ENCODE measurements around the gene HAUS7. TPM values are rescaled to one million over a fixed set of nuclear protein-coding genes. Genes with fewer than 3 reads are reported as not detected.
A peak's percentile ranks its signal among the peaks of the same experiment; 100 is the strongest.

Gene HAUS7
- total and polyA plus RNA-seq, 2 experiments from 2014 or later, result 24.5 to 28.3 TPM

DNA sequence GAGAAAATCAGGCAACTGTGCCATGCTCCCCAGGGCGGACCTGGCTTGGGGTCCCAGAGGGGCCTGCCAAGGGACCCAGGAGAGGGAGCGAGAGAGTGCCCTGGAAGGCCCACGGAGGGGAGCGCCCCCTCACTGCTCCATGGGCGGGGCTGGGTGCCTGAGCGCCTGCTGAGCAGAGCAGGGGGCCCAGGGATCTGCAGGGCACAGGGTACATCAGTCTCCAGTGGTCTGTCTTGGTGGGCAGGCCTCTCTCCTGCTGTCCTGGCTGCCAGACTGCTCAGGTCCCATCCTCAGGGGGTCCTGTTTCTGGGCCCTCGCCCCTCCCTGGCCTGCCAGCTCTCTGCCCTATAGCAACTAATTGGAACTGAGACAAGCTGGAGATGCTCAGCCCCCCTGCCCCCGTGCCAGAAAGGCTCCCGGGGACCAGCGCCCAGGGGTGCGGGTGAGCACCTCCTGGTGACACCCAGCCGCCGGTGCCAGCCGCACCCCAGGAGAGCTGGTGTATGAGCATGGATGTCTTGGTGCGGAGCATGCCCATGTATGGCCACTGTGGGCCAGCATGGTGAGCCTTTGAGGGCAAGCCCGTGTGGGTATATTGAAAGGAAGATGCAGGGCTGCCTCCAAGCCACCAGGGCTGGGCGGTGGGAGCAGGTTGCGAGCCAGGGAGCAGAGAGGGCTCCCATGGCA lies 25.7 kb upstream of the HAUS7 start:
- Histone ChIP-seq H3F3A (ENCODE audit: insufficient read depth) (no peaks in the 10 kb centered on the region), H3K4me1 (ENCODE audit: insufficient read depth) (0 out of 2 replicates have a peak, but pooled peaks cover 5% of the 10 kb centered on the region), H3K9me3 (ENCODE audit: low read depth) (no peaks in the 10 kb centered on the region), H3K9ac (peak overlapping the region; percentile 82), H3K4me3 (peak overlapping the region; percentile 87), H3K27ac (peak overlapping the region; percentile 53), H3K27me3 (replicated peaks; ENCODE audit: insufficient read depth) (no peaks in the 10 kb centered on the region), H4K20me1 (ENCODE audit: insufficient read depth) (no peaks in the 10 kb centered on the region; the same call in 1 of the 2 replicates), H3K9me2 (ENCODE audit: insufficient read depth) (no peaks in the 10 kb centered on the region), H3K4me2 (ENCODE audit: unreplicated experiment) (peak overlapping the region; percentile 80), H2AFZ (0 out of 2 replicates have a peak overlapping the region, but pooled peaks have one; percentile 54), H3K79me2 (ENCODE audit: insufficient read depth) (peaks cover 41% of the 10 kb centered on the region), H3K36me3 (ENCODE audit: low read depth) (no peaks in the 10 kb centered on the region)
- in situ Hi-C loops (cut with MboI), result no loop called here
- WGBS, 2 experiments (ENCODE audit: low coverage in 1 of 2, low lambda C conversion rate in 2 of 2, missing lambda C conversion rate in 2 of 2), result 2 to 40% methylated on average over 1 to 7 of the region's 18 CpGs
- TF ChIP-seq EZH2 (IDR thresholded peaks at IDR 0.05; ENCODE audit: insufficient read depth, poor library complexity, severe bottlenecking), result no peak
- peak; percentile 45 for DNase-seq

- peak overlapping the region; percentile 53 for H3K27ac ChIP-seq
- H3K4me3 ChIP-seq, result peak overlapping the region; percentile 87
- peak overlapping the region; percentile 54 for H2AFZ ChIP-seq
Measured at GRCh38 chrX:153495362-153495751, 25.0 kb upstream of the HAUS7 start.

GRCh38 chrX:153494541-153495361 lies 24.4 kb upstream of the HAUS7 start, which contains the start of gene BGN:
BGN (plus strand) TSS chrX:153494980; CDS start chrX:153504632, 9,652 bp downstream.
- TF ChIP-seq EZH2 (IDR thresholded peaks at IDR 0.05; ENCODE audit: insufficient read depth, poor library complexity, severe bottlenecking) (no peak), EZH2phosphoT487 (IDR thresholded peaks at IDR 0.05; ENCODE audit: insufficient read depth, low read depth) (no peak)
- Histone ChIP-seq H3K4me3 (peak within 1 kb of the TSS; percentile 87), H3K79me2 (ENCODE audit: insufficient read depth) (peaks cover 30% of the 10 kb centered on the region), H4K20me1 (ENCODE audit: insufficient read depth) (no peaks in the 10 kb centered on the region), H3K4me1 (ENCODE audit: insufficient read depth) (0 out of 2 replicates have a peak, but pooled peaks cover 4% of the 10 kb centered on the region), H3K27me3 (replicated peaks; ENCODE audit: insufficient read depth) (no peaks in the 10 kb centered on the region), H3K4me2 (ENCODE audit: unreplicated experiment) (peak within 1 kb of the TSS; percentile 80), H2AFZ (peak within 1 kb of the TSS; percentile 54), H3K36me3 (ENCODE audit: low read depth) (no peaks in the 10 kb centered on the region), H3K9me3 (ENCODE audit: low read depth) (no peaks in the 10 kb centered on the region), H3K27ac (peak within 1 kb of the TSS; percentile 53), H3K9me2 (ENCODE audit: insufficient read depth) (no peaks in the 10 kb centered on the region), H3K9ac (peak within 1 kb of the TSS; percentile 82), H3F3A (ENCODE audit: insufficient read depth) (no peaks in the 10 kb centered on the region)
- 0 to 1% methylated on average over 12 to 32 of the region's 41 CpGs for WGBS, 2 experiments (ENCODE audit: low coverage in 1 of 2, low lambda C conversion rate in 2 of 2, missing lambda C conversion rate in 2 of 2)
- in situ Hi-C loops (cut with MboI), result no loop called here
- DNase-seq, result peak; percentile 71

More at GRCh38 chrX:153495362-153495751, 25.0 kb upstream of the HAUS7 start:
- no peaks in the 10 kb centered on the region for H3K9me2 ChIP-seq (ENCODE audit: insufficient read depth)
- DNase-seq, result peak; percentile 70
- H3K79me2 ChIP-seq (ENCODE audit: insufficient read depth), result peaks cover 35% of the 10 kb centered on the region
- no peaks in the 10 kb centered on the region for H4K20me1 ChIP-seq (ENCODE audit: insufficient read depth)
- no peaks in the 10 kb centered on the region for H3K9me3 ChIP-seq (ENCODE audit: low read depth)
- no peaks in the 10 kb centered on the region for H3K27me3 ChIP-seq (replicated peaks; ENCODE audit: insufficient read depth)
- no peaks in the 10 kb centered on the region for H3K36me3 ChIP-seq (ENCODE audit: low read depth)
- in situ Hi-C loops (cut with MboI), result no loop called here
- TF ChIP-seq EZH2 (IDR thresholded peaks at IDR 0.05; ENCODE audit: insufficient read depth, poor library complexity, severe bottlenecking), result no peak
- TF ChIP-seq EZH2phosphoT487 (IDR thresholded peaks at IDR 0.05; ENCODE audit: insufficient read depth, low read depth), result no peak
- H3K9ac ChIP-seq, result peak overlapping the region; percentile 82
- peak overlapping the region; percentile 80 for H3K4me2 ChIP-seq (ENCODE audit: unreplicated experiment)
- H3F3A ChIP-seq (ENCODE audit: insufficient read depth), result no peaks in the 10 kb centered on the region
- 0 out of 2 replicates have a peak, but pooled peaks cover 5% of the 10 kb centered on the region for H3K4me1 ChIP-seq (ENCODE audit: insufficient read depth)
- 0 to 2% methylated on average over 7 to 13 of the region's 17 CpGs for WGBS, 2 experiments (ENCODE audit: low coverage in 1 of 2, low lambda C conversion rate in 2 of 2, missing lambda C conversion rate in 2 of 2)

- no peak for TF ChIP-seq EZH2phosphoT487 (IDR thresholded peaks at IDR 0.05; ENCODE audit: insufficient read depth, low read depth)
- no peak for TF ChIP-seq EZH2 (IDR thresholded peaks at IDR 0.05; ENCODE audit: insufficient read depth, poor library complexity, severe bottlenecking)
- Histone ChIP-seq H4K20me1 (ENCODE audit: insufficient read depth) (no peaks in the 10 kb centered on the region), H3K27me3 (replicated peaks; ENCODE audit: insufficient read depth) (no peaks in the 10 kb centered on the region), H3K36me3 (ENCODE audit: low read depth) (no peaks in the 10 kb centered on the region), H3F3A (ENCODE audit: insufficient read depth) (no peaks in the 10 kb centered on the region), H2AFZ (no peak overlapping the region), H3K27ac (peak overlapping the region; percentile 53), H3K4me1 (ENCODE audit: insufficient read depth) (no peaks in the 10 kb centered on the region), H3K9me2 (ENCODE audit: insufficient read depth) (no peaks in the 10 kb centered on the region), H3K9ac (peak overlapping the region; percentile 64), H3K9me3 (ENCODE audit: low read depth) (no peaks in the 10 kb centered on the region), H3K4me3 (peak overlapping the region; percentile 56), H3K4me2 (ENCODE audit: unreplicated experiment) (peak overlapping the region; percentile 42), H3K79me2 (ENCODE audit: insufficient read depth) (peaks cover 25% of the 10 kb centered on the region)
- DNase-seq, result peak; percentile 51
- in situ Hi-C loops (cut with MboI), result no loop called here
- WGBS, 2 experiments (ENCODE audit: low coverage in 1 of 2, low lambda C conversion rate in 2 of 2, missing lambda C conversion rate in 2 of 2), result 33 to 46% methylated on average over 5 to 6 of the region's 12 CpGs
Measured at GRCh38 chrX:153494061-153494460, 23.7 kb upstream of the HAUS7 start.
